SK-N-SH (cell line): ENCODE results near the gene CAPS. TPM values are rescaled to one million over a fixed set of nuclear protein-coding genes. Genes with fewer than 3 reads are reported as not detected.

Experiments
- CTCF ChIA-PET: fragments of 300-600, 350-600 bp; formaldehyde crosslinking; extraction: SDS; loops from one replicate; lab custom pipeline; 2021; lab: Yijun Ruan, JAX
- POLR2A ChIA-PET: fragments of 350-600 bp; sonication (Branson Sonifier 250); formaldehyde crosslinking; extraction: SDS; loops from one replicate; lab custom pipeline; 2020; ENCODE audit warnings: antibody characterized with exemption, inconsistent platforms; lab: Yijun Ruan, JAX
- DNase-seq: peaks from one replicate; pipeline ENCODE4 v3.0.0; 2012
- H2AFZ ChIP-seq: fragments of 200-600 bp; sonication (generic); 2 replicates; pipeline ENCODE4 v1.8.1; 2016; ENCODE audit warnings: antibody characterized with exemption, mild to moderate bottlenecking, low read depth
- H3F3A ChIP-seq: fragments of 200-600 bp; sonication (generic); replicated peaks from 2 replicates; pipeline ENCODE3; 2016; ENCODE audit warnings: antibody characterized with exemption, mild to moderate bottlenecking; ENCODE audit not compliant: insufficient read depth
- H3K27ac ChIP-seq, 2 experiments: fragments of 200-500 bp in 1 of 2; fragments of 200-600 bp in 1 of 2; sonication (Bioruptor generic) in 1 of 2; sonication (generic), shearing (Covaris generic) in 1 of 2; 2 replicates each; pipeline versions ENCODE4 v1.5.1 to v1.6.1; 2014 to 2016; ENCODE audit warnings: low read depth in 2 of 2, inconsistent platforms in 1 of 2, low read length in 1 of 2, mild to moderate bottlenecking in 1 of 2, mixed read lengths in 1 of 2
- H3K27me3 ChIP-seq: fragments of 200-600 bp; sonication (generic), shearing (Covaris generic); 2 replicates; pipeline ENCODE4 v1.6.1; 2016; ENCODE audit warnings: mixed run types; ENCODE audit not compliant: insufficient read depth
- H3K36me3 ChIP-seq, 2 experiments: fragments of 200-500 bp in 1 of 2; fragments of 200-600 bp in 1 of 2; sonication (Bioruptor generic) in 1 of 2; sonication (generic) in 1 of 2; replicated peaks in 1 of 2; 2 replicates each; pipeline versions ENCODE3 to v1.5.1; 2014 to 2016; ENCODE audit warnings: low read length in 1 of 2, mild to moderate bottlenecking in 1 of 2; ENCODE audit not compliant: insufficient read depth in 2 of 2, control insufficient read depth in 1 of 2
- H3K4me1 ChIP-seq, 2 experiments: fragments of 200-500 bp in 1 of 2; fragments of 200-600 bp in 1 of 2; sonication (Bioruptor generic) in 1 of 2; sonication (generic), shearing (Covaris generic) in 1 of 2; 2 replicates each; pipeline versions ENCODE4 v1.5.1 to v1.6.1; 2014 to 2016; ENCODE audit warnings: low read depth in 1 of 2, low read length in 1 of 2, mixed run types in 1 of 2; ENCODE audit not compliant: insufficient read depth in 2 of 2, control insufficient read depth in 1 of 2
- H3K4me2 ChIP-seq: fragments of 200-600 bp; sonication (generic), shearing (Covaris generic); 2 replicates; pipeline ENCODE4 v1.6.1; 2017; ENCODE audit warnings: mixed run types
- H3K4me3 ChIP-seq, 2 experiments: fragments of 200-500 bp in 1 of 2; fragments of 200-600 bp in 1 of 2; sonication (Bioruptor generic) in 1 of 2; sonication (generic), shearing (Covaris generic) in 1 of 2; 2 replicates each; pipeline versions ENCODE4 v1.5.1 to v1.8.1; 2014 to 2016; ENCODE audit warnings: low read depth in 2 of 2, inconsistent platforms in 1 of 2, low read length in 1 of 2, mild to moderate bottlenecking in 1 of 2, mixed read lengths in 1 of 2, moderate library complexity in 1 of 2
- H3K79me2 ChIP-seq: fragments of 200-600 bp; sonication (generic); 2 replicates; pipeline ENCODE4 v1.8.1; 2017; ENCODE audit warnings: mild to moderate bottlenecking; ENCODE audit not compliant: insufficient read depth
- H3K9ac ChIP-seq: fragments of 200-600 bp; sonication (generic); 2 replicates; pipeline ENCODE4 v1.6.1; 2017; ENCODE audit warnings: mixed run types
- H3K9me2 ChIP-seq: fragments of 200-600 bp; sonication (generic); 2 replicates; pipeline ENCODE4 v1.6.1; 2017; ENCODE audit warnings: mixed run types
- H3K9me3 ChIP-seq: fragments of 200-600 bp; sonication (generic); 2 replicates; pipeline ENCODE4 v1.6.1; 2017; ENCODE audit warnings: mixed run types, mild to moderate bottlenecking, moderate library complexity
- H4K20me1 ChIP-seq: fragments of 200-600 bp; sonication (generic); 2 replicates; pipeline ENCODE4 v1.6.1; 2017; ENCODE audit warnings: mild to moderate bottlenecking, mixed run types; ENCODE audit not compliant: insufficient read depth
- CHD2 ChIP-seq: fragments of 150-350 bp; IDR thresholded peaks from 2 replicates; pipeline ENCODE4 v1.6.1; 2018; ENCODE audit warnings: low read length; ENCODE audit not compliant: partially characterized antibody
- ELF1 ChIP-seq: IDR thresholded peaks from 2 replicates; pipeline ENCODE4 v1.4.0; 2012
- EP300 ChIP-seq, 2 experiments: IDR thresholded peaks; 2 replicates each; pipeline versions ENCODE4 v1.4.0 to v1.6.1; 2012; ENCODE audit warnings: borderline replicate concordance in 1 of 2, low read depth in 1 of 2, low read length in 1 of 2
- FOSL2 ChIP-seq: IDR thresholded peaks from 2 replicates; pipeline ENCODE4 v1.4.0; 2012; ENCODE audit warnings: low read depth, mild to moderate bottlenecking, moderate library complexity, borderline replicate concordance
- FOXJ3 ChIP-seq: sonication (generic); formaldehyde crosslinking; IDR thresholded peaks from 2 replicates; pipeline ENCODE4 v1.5.1; 2020; ENCODE audit warnings: mild to moderate bottlenecking, missing genetic modification reagents
- FOXM1 ChIP-seq: IDR thresholded peaks from 2 replicates; pipeline ENCODE4 v1.4.0; 2012; ENCODE audit warnings: low read depth, mild to moderate bottlenecking
- GABPA ChIP-seq: IDR thresholded peaks from 2 replicates; pipeline ENCODE4 v1.4.0; 2012; ENCODE audit warnings: low read depth, mild to moderate bottlenecking
- JUND ChIP-seq: IDR thresholded peaks from 2 replicates; pipeline ENCODE4 v1.4.0; 2012
- MAX ChIP-seq: IDR thresholded peaks from 2 replicates; pipeline ENCODE4 v1.4.0; 2012; ENCODE audit warnings: low read depth
- NFIC ChIP-seq: IDR thresholded peaks from 2 replicates; pipeline ENCODE4 v1.4.0; 2012; ENCODE audit warnings: borderline replicate concordance
- NRF1 ChIP-seq: IDR thresholded peaks from 2 replicates; pipeline ENCODE4 v1.6.1; 2012; ENCODE audit warnings: low read depth, mild to moderate bottlenecking, low read length
- RAD21 ChIP-seq: IDR thresholded peaks from 2 replicates; pipeline ENCODE4 v1.6.1; 2012; ENCODE audit warnings: mild to moderate bottlenecking, low read length
- RCOR1 ChIP-seq: fragments of 150-350 bp; IDR thresholded peaks from 2 replicates; pipeline ENCODE4 v1.6.1; 2017; ENCODE audit warnings: antibody characterized with exemption, low read length
- RXRA ChIP-seq: IDR thresholded peaks from 2 replicates; pipeline ENCODE4 v1.4.0; 2012; ENCODE audit warnings: low read depth, mild to moderate bottlenecking, borderline replicate concordance
- TAF1 ChIP-seq: IDR thresholded peaks from 2 replicates; pipeline ENCODE4 v1.6.1; 2012; ENCODE audit warnings: low read depth, mild to moderate bottlenecking, low read length, moderate library complexity, borderline replicate concordance
- TEAD4 ChIP-seq: IDR thresholded peaks from 2 replicates; pipeline ENCODE4 v1.4.0; 2012; ENCODE audit warnings: mild to moderate bottlenecking, borderline replicate concordance; ENCODE audit not compliant: insufficient read depth
- WGBS: methylation state at CpG from one replicate; pipeline ENCODE4 v1.1.6; 2017; ENCODE audit warnings: low lambda C conversion rate; 5-methylcytosine and 5-hydroxymethylcytosine counted together
- polyA plus RNA-seq, 3 experiments: library from polyadenylated mRNA; depleted of rRNA; stranded (reverse); fragments of >200 nt; gene quantifications; 2 replicates each; pipeline ENCODE4 v1.2.3, GENCODE V29; 2012
- TF ChIP-seq, protein P1 (sequence below): IDR thresholded peaks from 2 replicates; pipeline ENCODE4 v1.4.0; 2012; ENCODE audit warnings: low read depth, borderline replicate concordance
- TF ChIP-seq, protein P2 (sequence below): fragments of 150-350 bp; IDR thresholded peaks from 2 replicates; pipeline ENCODE4 v1.6.1; 2017; ENCODE audit warnings: antibody characterized with exemption, low read length, low read depth, borderline replicate concordance
- TF ChIP-seq, protein P3 (sequence below): fragments of 200-600 bp; sonication (generic); IDR thresholded peaks from 2 replicates; pipeline ENCODE4 v1.6.1; 2017; ENCODE audit warnings: antibody characterized with exemption, mild to moderate bottlenecking, moderate library complexity

CAPS gene
- polyA plus RNA-seq, 1 of the 3 experiments (the other 2 are of a cell fraction), result 13.4 TPM

- DNase-seq, result no peak
- ChIA-PET POLR2A (no interaction called here), CTCF (interaction anchor here (1.0 to 1.5 kb wide), 3 partner anchors 46 to 97 kb away, joined by 3 to 5 read pairs (median 4); no protein-coding TSS in a partner anchor)
- H3K4me3 ChIP-seq, result no peak overlapping the region
- WGBS, result 90% methylated on average over 8 of the region's 8 CpGs
- H3K9me3 ChIP-seq, result no peaks in the 10 kb centered on the region
- H3K4me2 ChIP-seq, result no peak overlapping the region
- H3K9me2 ChIP-seq, result no peaks in the 10 kb centered on the region
- TF ChIP-seq NRF1 (no peak), NFIC (no peak), JUND (no peak), RAD21 (no peak), MAX (no peak), FOXJ3 (CRISPR knock-in tag) (no peak), RXRA (no peak), FOSL2 (no peak), RCOR1 (no peak), TEAD4 (no peak), GABPA (no peak), ELF1 (no peak)
- TF ChIP-seq, protein P1, sequence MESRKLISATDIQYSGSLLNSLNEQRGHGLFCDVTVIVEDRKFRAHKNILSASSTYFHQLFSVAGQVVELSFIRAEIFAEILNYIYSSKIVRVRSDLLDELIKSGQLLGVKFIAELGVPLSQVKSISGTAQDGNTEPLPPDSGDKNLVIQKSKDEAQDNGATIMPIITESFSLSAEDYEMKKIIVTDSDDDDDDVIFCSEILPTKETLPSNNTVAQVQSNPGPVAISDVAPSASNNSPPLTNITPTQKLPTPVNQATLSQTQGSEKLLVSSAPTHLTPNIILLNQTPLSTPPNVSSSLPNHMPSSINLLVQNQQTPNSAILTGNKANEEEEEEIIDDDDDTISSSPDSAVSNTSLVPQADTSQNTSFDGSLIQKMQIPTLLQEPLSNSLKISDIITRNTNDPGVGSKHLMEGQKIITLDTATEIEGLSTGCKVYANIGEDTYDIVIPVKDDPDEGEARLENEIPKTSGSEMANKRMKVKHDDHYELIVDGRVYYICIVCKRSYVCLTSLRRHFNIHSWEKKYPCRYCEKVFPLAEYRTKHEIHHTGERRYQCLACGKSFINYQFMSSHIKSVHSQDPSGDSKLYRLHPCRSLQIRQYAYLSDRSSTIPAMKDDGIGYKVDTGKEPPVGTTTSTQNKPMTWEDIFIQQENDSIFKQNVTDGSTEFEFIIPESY, result no peak
- TF ChIP-seq, protein P2, sequence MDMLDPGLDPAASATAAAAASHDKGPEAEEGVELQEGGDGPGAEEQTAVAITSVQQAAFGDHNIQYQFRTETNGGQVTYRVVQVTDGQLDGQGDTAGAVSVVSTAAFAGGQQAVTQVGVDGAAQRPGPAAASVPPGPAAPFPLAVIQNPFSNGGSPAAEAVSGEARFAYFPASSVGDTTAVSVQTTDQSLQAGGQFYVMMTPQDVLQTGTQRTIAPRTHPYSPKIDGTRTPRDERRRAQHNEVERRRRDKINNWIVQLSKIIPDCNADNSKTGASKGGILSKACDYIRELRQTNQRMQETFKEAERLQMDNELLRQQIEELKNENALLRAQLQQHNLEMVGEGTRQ, result no peak
- no peak overlapping the region for H2AFZ ChIP-seq
- no peak overlapping the region for H3K27ac ChIP-seq
- no peaks in the 10 kb centered on the region for H3K27me3 ChIP-seq
- H4K20me1 ChIP-seq, result peaks cover 28% of the 10 kb centered on the region
- peaks cover 1 to 5% of the 10 kb centered on the region in 2 experiments; a peak in 2 of 4 replicates for H3K4me1 ChIP-seq
- peaks cover 3 to 9% of the 10 kb centered on the region in 2 experiments for H3K36me3 ChIP-seq
- no peak overlapping the region for H3K9ac ChIP-seq
- H3F3A ChIP-seq, result no peaks in the 10 kb centered on the region
- peaks cover 64% of the 10 kb centered on the region for H3K79me2 ChIP-seq
These were observed 13.1 kb upstream of the CAPS start for GRCh38 chr19:5900976-5901375.

DNA sequence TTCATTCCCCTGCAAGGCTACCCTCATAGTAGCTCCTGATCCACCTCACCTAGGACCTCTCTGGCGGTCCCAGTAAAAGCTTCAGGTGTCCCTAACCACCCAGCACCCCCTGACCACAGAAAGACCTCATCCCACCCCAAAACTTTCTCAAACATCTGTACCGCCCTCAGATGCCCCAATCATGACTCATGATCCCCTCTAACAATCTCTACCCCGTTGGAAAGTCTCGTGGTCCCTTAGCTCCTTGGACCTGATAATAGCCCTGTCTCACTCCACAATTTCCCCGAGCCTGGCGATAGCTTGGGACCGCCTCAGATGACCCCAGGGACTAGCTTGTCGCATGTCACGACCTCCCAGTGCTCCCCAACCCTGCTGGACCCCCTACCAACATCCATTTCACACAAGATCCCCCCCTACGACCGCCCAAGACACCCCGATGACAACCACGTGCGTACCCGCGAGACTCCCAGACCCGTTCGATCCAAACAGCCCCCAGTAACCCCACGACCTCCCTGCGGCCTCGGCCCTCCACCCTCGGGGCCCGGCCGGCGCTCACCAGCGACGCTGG lies 10.9 kb upstream of the CAPS start:
- Histone ChIP-seq H3K27ac (peak overlapping the region; percentile 84 to 88), H3K27me3 (no peaks in the 10 kb centered on the region), H3K9me3 (no peaks in the 10 kb centered on the region), H3K4me3 (peak overlapping the region; percentile 70 to 79), H3K9me2 (no peaks in the 10 kb centered on the region), H3K4me2 (peak overlapping the region; percentile 79), H3K9ac (peak overlapping the region; percentile 97), H2AFZ (peak overlapping the region; percentile 67; the same call in 1 of the 2 replicates), H4K20me1 (peaks cover 19% of the 10 kb centered on the region), H3F3A (no peaks in the 10 kb centered on the region), H3K79me2 (peaks cover 67% of the 10 kb centered on the region), H3K36me3 (peaks cover 0 to 3% of the 10 kb centered on the region in 2 experiments), H3K4me1 (peaks cover 0 to 5% of the 10 kb centered on the region in 2 experiments; a peak in 2 of 4 replicates)
- DNase-seq, result no peak
- POLR2A ChIA-PET, result interaction anchor here (0.9 to 2.0 kb wide), 6 partner anchors 8 to 112 kb away, joined by 3 to 8 read pairs (median 4); partner anchors contain the start of gene DUS3L
- under 1% methylated on average over 27 of the region's 27 CpGs for WGBS
- CTCF ChIA-PET, result interaction anchor here (1.0 to 2.8 kb wide), 7 partner anchors 17 to 103 kb away, joined by 3 to 19 read pairs (median 4); no protein-coding TSS in a partner anchor
- TF ChIP-seq TAF1 (no peak), FOXM1 (no peak), TEAD4 (no peak), NFIC (no peak), FOXJ3 (CRISPR knock-in tag) (no peak), FOSL2 (no peak), CHD2 (no peak), EP300 (IDR thresholded peaks at IDR 0.05; ENCODE audit: borderline replicate concordance in 1 of 2, low read depth in 1 of 2, low read length in 1 of 2) (no peak)
- TF ChIP-seq, protein P1, result no peak
- TF ChIP-seq, protein P3, sequence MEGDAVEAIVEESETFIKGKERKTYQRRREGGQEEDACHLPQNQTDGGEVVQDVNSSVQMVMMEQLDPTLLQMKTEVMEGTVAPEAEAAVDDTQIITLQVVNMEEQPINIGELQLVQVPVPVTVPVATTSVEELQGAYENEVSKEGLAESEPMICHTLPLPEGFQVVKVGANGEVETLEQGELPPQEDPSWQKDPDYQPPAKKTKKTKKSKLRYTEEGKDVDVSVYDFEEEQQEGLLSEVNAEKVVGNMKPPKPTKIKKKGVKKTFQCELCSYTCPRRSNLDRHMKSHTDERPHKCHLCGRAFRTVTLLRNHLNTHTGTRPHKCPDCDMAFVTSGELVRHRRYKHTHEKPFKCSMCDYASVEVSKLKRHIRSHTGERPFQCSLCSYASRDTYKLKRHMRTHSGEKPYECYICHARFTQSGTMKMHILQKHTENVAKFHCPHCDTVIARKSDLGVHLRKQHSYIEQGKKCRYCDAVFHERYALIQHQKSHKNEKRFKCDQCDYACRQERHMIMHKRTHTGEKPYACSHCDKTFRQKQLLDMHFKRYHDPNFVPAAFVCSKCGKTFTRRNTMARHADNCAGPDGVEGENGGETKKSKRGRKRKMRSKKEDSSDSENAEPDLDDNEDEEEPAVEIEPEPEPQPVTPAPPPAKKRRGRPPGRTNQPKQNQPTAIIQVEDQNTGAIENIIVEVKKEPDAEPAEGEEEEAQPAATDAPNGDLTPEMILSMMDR, result no peak
